Ascending aorta (tissue), 2 donors: ENCODE data around the gene ZDHHC22. TPM values are rescaled to one million over a fixed set of nuclear protein-coding genes. Genes with fewer than 3 reads are reported as not detected.

ENCODE experiments used
- DNase-seq, 2 donors: peaks; one replicate each; pipeline ENCODE4 v3.0.0-alpha.2; 2019; ENCODE audit warnings: low spot score in 2 of 2
- H3K27ac ChIP-seq, 2 donors: fragments of 200-600 bp; sonication (generic); one replicate each; pipeline ENCODE4 v1.5.1; 2016 to 2017; ENCODE audit warnings: mild to moderate bottlenecking in 1 of 2
- H3K27me3 ChIP-seq: fragments of 200-600 bp; sonication (generic); one replicate; pipeline ENCODE4 v1.5.1; 2017
- H3K36me3 ChIP-seq, 2 donors: fragments of 200-600 bp; sonication (generic); one replicate each; pipeline ENCODE4 v1.5.1; 2016
- H3K4me1 ChIP-seq, 2 donors: fragments of 200-600 bp; sonication (generic); one replicate each; pipeline ENCODE4 v1.5.1; 2016 to 2017; ENCODE audit warnings: mild to moderate bottlenecking in 1 of 2
- H3K4me3 ChIP-seq, 2 donors: fragments of 200-600 bp; sonication (generic); one replicate each; pipeline ENCODE4 v1.5.1; 2016 to 2017; ENCODE audit warnings: mild to moderate bottlenecking in 1 of 2
- H3K9me3 ChIP-seq, 2 donors: fragments of 200-600 bp; sonication (generic); one replicate each; pipeline ENCODE4 v1.5.1; 2016
- CTCF ChIP-seq, 3 experiments: fragments of 200-600 bp in 2 of 3; fragments of 450-650 bp in 1 of 3; sonication (generic) in 2 of 3; IDR thresholded peaks; one replicate each; pipeline ENCODE4 v1.5.1; 2016 to 2019; ENCODE audit warnings: antibody characterized with exemption in 3 of 3, mild to moderate bottlenecking in 1 of 3, moderate library complexity in 1 of 3
- intact Hi-C: fragments of 100-400 bp; cut with DNase I; formaldehyde crosslinking; loops from one replicate; pipeline ENCODE4 v1.15.1; 2023
- total RNA-seq: library from RNA; depleted of rRNA; stranded (reverse); fragments of >200 nt; gene quantifications from one replicate; pipeline ENCODE4 v1.1.0, GENCODE V29; 2016

The ZDHHC22 gene
- total RNA-seq, 1 donor from 2014 or later: not detected

DNA sequence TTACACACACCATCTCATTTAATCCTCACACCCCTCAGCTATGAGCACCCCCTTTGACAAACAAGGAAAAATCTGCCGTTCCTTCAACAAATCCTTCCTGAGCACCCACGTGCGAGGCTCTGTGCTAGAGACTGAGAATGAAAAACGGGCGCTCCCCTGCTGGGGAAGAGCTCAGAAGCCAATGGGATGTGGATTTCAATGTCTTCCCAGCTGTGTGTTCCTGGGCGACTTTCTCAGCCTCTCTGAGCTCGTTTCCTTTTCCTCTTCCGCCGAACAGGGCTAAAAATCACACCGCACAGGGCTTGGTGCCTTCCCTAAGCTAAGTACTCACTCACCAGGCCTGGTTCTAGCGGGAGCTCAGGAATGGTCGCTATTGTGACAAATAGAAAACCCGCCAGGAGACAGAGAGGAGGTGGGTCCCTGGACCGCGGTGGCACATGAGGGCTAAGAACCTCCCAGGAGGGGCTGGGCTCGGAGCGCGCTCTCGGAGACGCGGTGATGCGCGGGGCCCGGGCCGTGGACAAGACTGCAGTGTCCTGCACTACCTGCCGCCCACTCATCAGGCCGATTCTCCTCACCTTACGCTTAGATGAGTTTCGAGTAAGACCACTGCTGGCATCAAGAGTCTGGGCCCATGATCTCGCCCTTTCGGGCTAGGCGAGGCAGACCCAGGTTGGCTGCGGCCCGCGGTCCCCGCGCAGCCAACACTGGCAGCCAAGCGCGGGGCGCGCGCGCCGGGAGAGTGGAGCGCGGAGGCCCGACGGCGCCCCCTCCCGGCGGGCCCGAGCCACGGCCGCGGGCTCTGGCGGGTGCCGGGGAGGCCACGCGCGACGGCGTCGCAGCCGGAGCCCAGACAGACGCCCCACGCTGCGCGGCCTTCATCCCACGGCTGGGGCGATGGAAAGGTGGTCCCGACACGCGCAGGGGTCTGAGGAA, 17.0 kb downstream of the ZDHHC22 start:
- Histone ChIP-seq H3K36me3 (peaks cover 0 to 6% of the 10 kb centered on the region in 2 donors), H3K9me3 (no peaks in the 10 kb centered on the region), H3K4me3 (peak overlapping the region; percentile 34 to 81), H3K4me1 (peaks cover 5 to 8% of the 10 kb centered on the region in 2 donors), H3K27ac (no peak overlapping the region), H3K27me3 (no peaks in the 10 kb centered on the region)
- DNase-seq: peak in 1 of 2 donors; percentile 75
- peak in 2 of 3 experiments; percentile 15 to 91 for TF ChIP-seq CTCF (IDR thresholded peaks at IDR 0.05)
- intact Hi-C loops: loop anchor here (2.0 to 10.0 kb wide), 2 partner anchors 26 to 250 kb away; partner anchors contain the start of gene CIPC

DNA sequence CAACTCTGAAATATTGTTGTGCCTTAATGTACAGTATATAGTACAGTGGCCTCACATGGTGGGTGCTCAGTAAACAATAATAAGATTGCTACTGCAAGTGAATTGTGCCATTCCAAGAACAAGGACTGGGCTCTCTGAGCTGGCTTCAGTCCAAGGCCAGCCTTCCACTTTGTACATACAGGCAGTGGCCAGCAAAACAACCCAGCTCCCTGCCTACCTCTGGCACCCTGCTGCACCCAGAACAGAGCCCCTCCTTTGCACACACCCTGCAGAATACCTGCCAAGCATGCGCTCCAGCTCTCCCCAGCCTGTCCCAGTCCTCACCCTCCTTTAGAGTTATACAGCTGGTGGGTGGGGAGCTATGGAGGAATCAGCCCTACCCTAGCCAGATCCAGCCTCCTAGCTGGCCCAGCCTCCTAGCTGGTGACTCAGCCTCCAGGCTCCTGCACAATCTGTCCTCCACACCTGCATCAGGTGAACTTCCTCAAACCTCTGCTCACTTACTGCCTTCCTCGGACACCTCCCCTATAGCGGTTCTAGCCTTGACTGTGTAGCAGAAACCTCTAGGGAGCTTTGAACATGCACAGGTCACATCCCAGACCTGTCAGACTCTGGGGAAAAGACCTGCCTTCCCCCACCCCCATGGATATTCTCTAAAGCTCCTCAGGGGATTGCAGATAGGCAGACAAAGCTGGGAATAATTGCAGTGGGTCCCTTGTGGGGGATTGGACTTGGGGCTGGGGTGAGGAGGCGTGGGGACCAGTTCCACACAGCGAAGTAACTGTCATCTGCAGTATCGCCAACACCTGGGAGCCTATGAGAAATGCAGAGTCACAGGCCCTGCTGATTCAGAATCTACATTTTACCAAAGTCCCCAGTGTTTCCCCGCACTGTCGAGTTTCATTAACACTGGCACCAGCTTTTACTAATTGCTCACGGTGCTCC, 17.9 kb downstream of the ZDHHC22 start:
- intact Hi-C loops: loop anchor here (2.0 to 10.0 kb wide), 2 partner anchors 25 to 249 kb away; partner anchors contain the start of gene CIPC
- Histone ChIP-seq H3K4me1 (peaks cover 5 to 8% of the 10 kb centered on the region in 2 donors), H3K27ac (no peak overlapping the region), H3K27me3 (no peaks in the 10 kb centered on the region), H3K4me3 (peak overlapping the region in 1 of 2 donors; percentile 34), H3K9me3 (no peaks in the 10 kb centered on the region), H3K36me3 (peaks cover 0 to 6% of the 10 kb centered on the region in 2 donors)
- no peak for TF ChIP-seq CTCF (IDR thresholded peaks at IDR 0.05)
- no peak for DNase-seq

GRCh38 chr14:77122526-77123125, 19.0 kb downstream of the ZDHHC22 start:
- no peak for DNase-seq
- no peaks in the 10 kb centered on the region for H3K9me3 ChIP-seq
- no peaks in the 10 kb centered on the region for H3K27me3 ChIP-seq
- H3K27ac ChIP-seq: no peak overlapping the region
- H3K4me1 ChIP-seq: peaks cover 5 to 8% of the 10 kb centered on the region in 2 donors
- H3K36me3 ChIP-seq: peaks cover 0 to 6% of the 10 kb centered on the region in 2 donors
- intact Hi-C loops: loop anchor here (10.0 kb wide), 1 partner anchor 248 kb away; no protein-coding TSS in a partner anchor
- no peak for TF ChIP-seq CTCF (IDR thresholded peaks at IDR 0.05)
- no peak overlapping the region for H3K4me3 ChIP-seq

GRCh38 chr14:77120771-77121743, 20.5 kb downstream of the ZDHHC22 start:
- Histone ChIP-seq H3K9me3 (no peaks in the 10 kb centered on the region), H3K27me3 (no peaks in the 10 kb centered on the region), H3K4me3 (no peak overlapping the region), H3K27ac (peak overlapping the region in 1 of 2 donors; percentile 26), H3K4me1 (peaks cover 5 to 8% of the 10 kb centered on the region in 2 donors), H3K36me3 (peaks cover 4 to 15% of the 10 kb centered on the region in 2 donors)
- DNase-seq: no peak
- intact Hi-C loops: loop anchor here (10.0 kb wide), 1 partner anchor 246 kb away; no protein-coding TSS in a partner anchor
- no peak for TF ChIP-seq CTCF (IDR thresholded peaks at IDR 0.05)
